SK-N-DZ (cell line): ENCODE measurements around the gene PVR.
"Not testable (repeated sequence)": the region's sequence is repeated elsewhere in the genome, so short reads cannot be mapped to it uniquely, and the experiment has no call there.

Experiments used
- DNase-seq: peaks from one replicate; pipeline ENCODE4 v3.0.0-alpha.2; 2015; ENCODE audit warnings: low spot score

PVR gene

DNA sequence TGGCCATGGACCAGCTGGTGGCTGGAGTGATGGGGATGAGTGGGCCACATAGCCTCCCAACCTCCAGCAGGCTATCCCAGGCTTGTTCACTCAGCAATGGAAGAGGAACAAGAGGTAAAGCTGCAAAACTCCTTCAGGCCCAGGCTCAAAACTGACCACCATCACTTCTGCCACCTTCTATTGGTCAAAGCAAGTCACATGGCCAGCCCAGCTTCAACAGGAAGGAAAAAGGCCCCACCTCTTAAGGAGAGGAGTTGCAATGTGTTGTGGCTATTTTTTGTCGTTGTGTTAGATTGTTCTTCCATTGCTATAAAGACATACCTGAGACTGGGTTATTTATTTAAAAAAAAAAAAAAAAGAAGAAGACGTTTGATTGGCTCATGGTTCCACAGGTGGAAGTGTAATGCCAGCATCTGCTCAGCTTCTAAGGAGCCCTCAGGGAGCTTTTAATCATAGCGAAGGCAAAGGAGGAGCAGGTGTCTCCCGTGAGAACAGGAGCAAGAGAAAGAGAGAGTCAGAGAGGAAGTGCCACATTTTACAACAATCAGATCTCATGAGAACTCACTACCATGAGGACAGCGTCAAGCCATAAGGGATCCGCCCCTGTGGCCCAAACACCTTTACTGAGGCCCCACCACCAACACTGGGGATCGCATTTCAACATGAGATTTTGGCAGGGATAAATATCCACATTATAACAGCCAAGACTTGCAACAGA lies 24.9 kb upstream of the PVR start:
- no peak for DNase-seq

DNA sequence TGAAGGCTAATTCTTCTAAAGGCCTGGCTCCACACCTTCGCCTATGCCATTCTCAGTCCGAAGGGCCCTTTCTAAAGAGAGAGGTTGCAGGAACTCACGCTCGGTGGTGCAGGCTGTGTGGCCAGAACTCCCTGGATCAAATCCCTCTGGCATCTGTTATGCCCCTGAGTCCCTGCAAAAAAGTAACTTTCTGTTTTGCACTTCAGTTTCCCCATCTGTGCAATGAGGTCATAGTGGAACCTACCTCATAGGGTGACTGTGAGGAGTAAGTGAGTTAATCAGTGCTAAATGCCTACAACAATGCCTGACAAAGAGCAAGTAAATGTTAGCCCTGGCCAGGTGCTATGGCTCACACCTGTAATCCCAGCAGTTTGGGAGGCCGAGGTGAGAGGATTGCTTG lies 23.0 kb upstream of the PVR start:
- no peak for DNase-seq

DNA sequence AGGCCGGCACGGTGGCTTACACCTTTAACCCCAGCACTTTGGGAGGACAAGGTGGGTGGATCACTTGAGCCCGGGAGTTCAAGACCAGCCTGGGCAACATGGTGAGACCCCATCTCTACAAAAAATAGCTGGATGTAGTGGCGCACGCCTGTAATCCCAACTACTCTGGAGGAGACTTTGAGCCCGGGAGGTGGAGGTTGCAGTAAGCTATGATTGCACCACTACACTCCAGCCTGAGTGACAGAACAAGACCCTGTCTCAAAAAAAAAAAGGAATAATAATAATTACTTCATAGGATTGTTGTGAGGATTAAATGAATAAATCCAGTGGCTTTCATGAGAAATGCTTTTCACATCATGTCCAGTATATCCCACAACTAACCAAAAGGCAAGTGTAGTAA lies 22.3 kb upstream of the PVR start:
- no peak for DNase-seq

DNA sequence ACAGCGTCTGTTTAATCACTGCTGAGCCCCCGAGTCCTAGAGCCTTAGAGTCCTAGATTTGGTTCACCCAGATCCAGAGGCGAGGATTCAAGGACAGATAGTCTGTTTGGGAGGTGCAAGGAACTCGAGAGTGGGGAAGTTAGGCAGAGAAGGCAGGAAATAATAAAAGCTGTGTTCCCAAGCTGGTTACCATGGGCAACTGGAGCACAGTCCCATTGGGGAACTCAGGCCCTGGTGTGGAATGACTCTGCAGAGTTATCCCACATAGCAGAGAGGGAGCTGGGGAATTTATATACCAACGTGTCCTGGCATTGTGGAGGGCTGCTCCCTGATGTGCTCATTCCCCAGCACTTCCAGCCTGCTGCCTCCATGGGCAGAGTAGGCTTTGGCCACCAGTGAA lies 20.6 kb upstream of the PVR start:
- no peak for DNase-seq

DNA sequence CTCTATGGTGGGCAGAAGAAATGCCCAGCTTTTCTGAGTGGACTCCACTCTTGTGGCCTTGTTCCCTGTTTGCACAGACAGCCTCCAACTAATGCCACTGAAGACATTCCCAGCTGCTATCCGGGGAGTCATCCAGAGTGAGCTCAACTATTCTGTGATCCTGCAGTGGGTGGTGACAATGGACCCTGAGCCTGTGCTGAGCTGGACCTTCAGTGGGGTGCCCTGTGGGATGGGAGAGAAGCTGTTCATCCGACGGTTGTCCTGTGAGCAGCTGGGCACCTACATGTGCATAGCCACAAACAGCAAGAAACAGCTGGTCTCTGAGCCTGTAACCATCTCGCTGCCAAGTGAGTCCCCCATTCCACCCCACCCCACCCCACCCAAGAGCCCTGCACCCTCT lies 20.1 kb upstream of the PVR start:
- no peak for DNase-seq

DNA sequence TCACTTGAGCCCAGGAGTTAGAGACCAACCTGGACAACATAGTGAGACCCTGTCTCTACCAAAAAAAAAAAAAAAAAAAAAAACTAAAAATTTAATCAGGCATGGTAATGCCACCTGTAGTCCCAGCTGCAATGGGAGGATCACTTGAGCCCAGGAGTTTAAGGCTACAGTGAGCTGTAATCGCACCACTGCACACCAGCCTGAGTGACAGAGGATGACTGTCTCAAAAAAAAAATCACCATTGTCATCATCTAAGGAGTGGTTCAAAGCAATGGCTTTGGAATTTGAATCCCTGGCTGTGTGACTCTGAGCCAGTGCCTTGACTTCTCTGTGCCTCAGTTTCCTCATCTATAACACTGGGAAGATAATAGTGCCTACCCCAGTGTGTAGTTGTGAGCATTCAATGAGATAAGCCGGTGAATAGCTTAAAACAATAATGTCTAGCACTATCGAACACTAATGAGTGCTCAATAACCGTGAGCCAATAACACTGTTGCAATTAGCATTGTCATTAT lies 18.8 kb upstream of the PVR start:
- DNase-seq: no peak

DNA sequence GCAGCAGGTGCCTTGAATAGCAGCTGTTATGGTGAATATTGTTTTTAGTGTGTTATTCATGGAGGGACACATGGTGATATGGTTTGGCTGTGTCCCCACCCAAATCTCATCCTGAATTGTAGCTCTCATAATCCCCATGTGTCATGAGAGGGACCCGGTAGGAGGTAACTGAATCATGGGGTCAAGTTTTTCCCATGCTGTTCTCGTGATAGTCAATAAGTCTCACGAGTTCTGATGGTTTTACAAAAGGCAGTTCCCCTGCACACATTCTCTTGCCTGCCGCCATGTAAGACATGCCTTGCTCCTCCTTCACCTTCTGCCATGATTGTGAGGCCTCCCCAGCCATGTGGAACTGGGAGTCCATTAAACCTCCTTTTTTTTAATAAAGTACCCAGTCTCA lies 18.1 kb upstream of the PVR start:
- not testable (repeated sequence) for DNase-seq

DNA sequence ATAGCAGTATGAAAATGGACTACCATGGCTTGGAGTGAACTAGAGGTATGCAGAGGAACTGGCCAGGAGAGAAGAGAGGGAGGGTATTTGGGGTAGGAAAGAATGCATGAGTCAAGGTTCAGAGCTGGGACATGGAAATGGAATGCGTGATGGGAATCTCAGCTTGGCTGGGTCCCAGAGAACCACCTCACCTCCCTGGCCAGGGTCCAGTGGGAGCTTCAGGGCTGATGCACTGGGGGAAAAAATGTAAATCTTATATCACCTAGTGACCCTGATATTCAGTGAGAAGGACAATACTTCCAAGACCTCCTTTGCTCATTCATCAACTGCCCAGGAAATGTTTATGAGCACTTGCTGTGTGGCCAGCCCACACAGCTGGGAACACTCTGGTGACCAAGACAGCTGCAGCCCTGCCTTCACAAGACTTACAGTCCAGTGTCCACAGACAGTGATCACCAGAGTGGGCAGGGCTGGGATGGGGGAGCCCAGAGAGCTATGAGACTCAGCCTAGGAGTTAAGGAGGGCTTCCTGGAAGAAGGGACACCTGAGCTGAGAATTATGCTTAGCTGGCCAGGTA lies 17.6 kb upstream of the PVR start:
- DNase-seq: no peak

DNA sequence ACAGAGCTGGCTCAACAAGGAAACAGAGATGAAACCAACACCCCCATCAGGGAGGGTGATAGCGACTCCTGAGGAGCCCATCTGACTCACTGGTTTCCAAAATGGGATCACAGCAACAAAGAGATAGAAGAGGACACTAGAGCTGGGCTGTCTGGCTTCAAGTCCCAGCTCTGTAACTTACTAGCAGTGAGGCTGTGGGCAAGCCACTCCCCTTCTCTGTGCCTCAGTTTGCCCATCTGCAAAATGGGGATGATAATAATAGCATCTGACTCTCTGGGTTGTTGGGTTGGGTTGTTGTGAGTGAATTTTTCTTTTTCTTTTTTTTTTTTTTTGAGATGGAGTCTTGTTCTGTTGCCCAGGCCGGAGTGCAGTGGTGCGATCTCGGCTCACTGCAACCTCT lies 16.1 kb upstream of the PVR start:
- no peak for DNase-seq

DNA sequence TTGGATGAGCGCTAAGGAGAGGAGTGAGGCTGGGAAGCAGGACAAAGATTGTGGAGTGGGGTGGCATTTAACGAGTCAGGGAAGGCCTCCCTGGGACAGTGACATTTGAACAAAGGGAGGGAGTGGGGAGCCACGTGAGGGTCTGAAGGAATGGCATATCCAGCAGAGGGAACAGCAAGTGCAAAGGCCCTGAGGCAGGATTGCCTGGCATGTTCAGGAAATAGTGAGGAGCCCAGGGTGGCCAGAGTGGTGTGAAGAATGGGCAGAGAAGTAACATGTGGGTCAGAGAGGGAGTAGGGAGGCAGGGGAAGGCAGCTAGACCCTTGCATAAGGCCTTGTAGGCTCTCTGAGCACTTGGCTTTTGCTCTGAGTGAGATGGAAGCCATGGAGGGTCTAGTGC lies 14.9 kb upstream of the PVR start:
- DNase-seq: no peak

DNA sequence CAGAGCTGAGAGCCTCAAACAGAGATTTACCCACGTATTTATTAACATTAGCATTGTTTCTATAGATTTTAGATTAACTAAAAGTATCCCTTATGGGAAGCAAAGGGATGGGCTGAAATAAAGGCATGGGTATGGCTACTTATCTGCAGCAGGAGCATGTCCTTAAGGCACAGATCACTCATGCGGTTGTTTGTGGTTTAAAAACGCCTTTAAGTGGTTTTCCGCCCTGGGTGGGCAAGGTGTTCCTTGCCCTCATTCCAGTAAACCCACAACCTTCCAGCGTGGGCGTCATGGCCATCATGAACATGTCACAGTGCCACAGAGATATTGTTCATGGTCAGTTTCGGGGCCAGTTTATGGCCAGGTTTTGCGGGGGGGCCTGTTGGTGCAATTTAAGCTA lies 12.1 kb upstream of the PVR start:
- not testable (repeated sequence) for DNase-seq

DNA sequence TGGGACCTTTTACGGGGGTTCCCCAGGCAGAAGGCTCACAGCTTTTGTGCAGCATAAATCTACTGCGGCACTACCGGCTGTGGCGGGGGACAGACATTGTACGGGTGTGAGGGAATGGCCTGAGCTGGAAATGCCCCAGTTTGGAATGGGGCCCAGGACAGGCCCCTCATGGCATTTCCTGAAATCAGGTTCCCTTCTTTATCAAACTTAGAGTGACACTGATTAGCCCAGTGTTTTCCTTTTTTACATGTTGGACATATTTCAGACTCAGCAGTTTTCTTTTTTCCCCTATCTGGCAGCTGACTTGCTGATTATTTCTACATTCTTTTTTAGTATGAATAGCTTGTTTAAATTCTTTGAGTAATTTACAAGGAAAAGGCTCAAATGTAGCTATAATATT lies 9.7 kb upstream of the PVR start:
- DNase-seq: not testable (repeated sequence)

DNA sequence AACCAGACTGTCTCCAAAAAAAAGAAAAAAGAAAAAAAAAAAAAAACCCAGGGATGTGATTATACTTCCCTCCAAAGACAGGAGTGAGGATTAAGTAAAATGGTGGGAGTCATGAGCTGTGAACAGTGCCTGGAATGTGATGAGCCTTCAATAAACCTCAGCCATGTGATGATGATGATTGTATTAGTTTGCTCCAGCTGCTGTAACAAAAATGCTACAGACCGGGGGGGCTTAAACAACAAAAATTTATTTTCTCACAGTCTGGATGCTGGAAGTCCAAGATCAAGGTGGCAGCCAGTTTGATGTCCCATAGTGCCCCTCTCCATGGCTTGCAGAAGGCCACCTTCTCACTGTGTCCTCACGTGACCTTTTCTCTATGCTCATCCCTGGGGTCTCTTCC lies 8.9 kb upstream of the PVR start:
- no peak for DNase-seq

DNA sequence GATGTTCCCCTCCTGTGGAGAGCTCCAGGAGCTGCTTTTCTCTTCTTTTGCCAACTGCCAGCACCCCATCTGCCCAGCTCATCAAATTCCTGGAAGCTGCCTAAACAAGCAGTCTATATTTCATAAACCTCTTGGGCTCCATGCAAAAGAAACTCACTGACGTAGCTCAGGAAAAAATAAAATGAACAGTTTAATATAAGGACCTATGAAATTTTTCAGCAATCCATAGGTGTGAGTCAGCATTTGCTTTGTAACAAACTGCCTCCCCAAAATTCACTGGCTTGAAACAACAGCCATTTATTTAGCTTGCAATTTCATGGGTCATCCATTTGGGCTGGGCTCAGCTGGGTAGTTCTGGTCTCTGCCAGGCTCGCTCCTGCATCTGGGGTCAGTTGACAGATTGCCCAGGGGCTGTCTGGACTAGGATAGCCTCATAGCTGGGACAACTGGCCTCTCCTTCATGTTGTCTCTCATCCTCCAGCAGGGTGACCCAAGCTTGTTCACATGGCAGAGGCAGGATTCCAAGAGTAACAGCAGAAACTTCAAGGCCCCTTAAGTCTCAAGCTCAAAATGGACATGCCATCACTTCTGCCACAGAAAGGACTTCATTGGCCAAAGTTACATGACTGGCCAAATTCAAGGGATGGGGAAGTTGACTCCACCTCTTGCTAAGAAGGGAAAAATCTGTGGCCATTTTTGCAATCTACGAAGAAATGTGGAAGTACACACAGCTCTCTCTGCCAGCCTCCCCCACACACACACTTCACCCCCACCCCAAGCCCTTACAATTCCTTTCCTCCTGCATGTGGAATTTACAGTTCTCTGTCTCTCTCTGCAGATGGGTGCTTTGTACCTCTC lies 7.9 kb upstream of the PVR start:
- DNase-seq: no peak

DNA sequence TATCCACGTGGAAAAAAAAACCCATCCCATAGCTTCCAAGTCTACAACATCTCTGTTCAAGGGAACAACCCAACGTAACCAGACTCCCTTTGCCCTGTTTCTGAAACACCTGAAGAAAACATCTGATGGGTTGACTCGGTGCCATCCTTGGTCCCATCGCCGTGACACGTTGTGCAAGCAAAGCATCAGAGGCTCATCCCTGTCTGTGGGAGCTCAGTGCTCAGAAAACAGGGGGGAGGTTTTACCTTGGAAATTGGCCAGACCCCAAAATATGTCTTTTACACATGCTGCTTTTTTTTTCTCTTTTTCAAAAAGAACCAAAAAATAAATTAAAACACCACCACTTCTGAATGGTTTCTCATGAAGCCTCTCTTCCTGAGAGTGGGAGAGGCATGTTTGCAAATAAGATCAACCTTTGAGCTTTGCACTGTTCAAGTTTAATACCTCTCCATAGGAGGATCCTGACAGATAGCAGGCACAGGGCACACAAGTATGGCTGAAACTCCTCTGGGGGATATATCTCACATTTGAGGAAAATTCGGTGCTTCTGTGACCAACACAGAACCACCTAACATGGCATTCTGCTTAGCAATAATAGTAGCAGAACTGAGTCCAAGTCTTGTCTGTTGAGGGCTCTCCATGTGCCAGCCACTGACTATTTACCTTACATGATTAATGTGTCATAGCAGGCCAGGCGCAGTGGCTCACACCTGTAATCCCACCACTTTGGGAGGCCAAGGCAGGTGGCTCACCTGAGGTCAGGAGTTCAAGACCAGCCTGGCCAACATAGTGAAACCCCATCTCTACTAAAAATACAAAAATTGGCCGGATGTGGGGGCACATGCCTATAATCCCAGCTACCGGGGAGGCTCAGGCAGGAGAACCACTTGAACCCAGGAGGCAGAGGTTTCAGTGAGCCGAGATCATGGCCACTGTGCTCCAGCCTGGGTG lies 7.0 kb upstream of the PVR start:
- no peak for DNase-seq

DNA sequence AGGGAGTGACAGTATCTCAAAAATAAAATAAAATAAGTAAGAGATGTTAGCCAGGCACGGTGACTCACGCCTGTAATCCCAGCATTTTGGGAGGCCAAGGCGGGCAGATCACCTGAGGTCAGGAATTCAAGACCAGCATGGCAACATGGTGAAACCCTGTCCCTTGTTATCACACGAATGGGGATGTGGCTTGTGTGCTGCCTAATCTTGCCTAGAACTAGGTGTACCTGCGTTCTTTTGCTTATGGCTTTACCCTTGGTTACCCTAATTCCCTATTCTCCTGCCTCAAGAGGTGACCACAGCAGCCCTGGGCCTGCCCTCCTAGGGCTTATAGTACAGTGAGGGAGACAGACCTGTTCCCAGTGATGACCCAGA lies 6.3 kb upstream of the PVR start:
- no peak for DNase-seq

DNA sequence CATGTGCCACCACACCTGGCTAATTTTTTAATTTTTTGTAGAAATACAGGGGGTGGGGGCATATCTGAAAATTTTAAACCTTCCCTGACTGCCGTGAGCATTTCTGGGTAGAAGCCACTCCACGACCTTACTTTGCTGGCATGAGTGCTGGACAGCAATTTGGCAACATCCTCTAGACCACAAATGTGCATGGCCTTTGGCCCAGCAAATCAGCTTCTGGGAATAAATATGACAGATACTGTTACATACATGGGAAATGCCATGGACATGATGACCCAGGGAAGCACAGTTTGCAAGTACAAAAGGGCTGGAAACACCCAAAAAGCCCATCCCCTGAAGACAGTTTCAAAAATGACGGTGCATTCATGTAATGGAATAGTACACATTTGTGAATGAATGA lies 3.2 kb upstream of the PVR start:
- no peak for DNase-seq

DNA sequence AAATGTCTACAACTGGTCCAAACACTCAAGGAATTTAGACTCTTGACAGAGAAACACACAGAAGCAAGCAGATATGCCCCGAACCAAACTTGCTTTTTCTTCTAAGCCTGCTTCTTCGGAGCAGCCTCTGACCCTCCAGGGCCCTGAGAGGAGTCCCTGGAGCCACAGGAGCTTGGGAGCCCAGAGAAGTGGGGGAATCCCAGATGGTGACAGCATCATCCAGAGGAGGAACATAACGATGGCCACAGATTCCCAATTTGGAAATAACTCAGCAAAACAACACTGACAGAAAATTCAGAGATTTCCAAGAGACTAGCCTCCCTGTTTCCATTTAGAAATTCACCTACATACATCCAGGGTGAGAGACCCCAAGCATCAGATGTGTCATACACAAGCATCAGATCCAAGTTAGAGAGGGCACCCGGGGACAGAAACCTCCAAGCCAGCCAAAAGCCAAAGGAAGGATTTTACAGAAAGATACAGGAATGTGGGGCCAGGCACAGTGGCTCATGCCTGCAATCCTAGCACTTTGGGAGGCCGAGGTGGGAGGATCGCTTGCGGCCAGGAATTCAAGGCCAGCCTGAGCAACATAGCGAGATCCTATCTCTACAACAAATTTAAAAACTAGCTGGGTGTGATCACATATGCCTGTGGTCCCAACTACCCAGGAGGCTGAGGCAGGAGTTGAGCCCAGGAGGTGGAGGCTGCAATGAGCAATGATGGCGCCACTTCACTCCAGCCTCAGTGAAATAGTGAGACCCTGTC lies 2.0 kb upstream of the PVR start:
- DNase-seq: no peak

DNA sequence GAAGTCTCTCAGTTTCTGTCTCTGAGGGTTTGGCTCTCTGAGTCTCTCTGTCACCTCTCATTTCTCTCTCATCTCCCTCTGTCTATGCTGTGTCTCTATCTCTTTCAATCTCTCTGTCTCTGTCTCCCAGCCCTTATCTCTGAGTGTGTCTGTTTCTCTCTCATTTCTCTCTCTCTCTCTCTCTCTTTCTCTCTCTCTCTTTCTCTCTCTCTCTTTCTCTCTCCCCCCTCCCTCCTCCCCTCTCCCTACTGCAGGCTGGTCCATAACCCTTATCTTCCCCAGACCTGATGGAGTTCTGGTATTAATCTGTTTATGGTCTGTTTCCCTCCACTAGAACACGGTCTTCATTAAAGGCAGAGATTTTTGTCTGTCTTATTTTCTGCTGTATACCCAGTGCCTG lies 1.3 kb upstream of the PVR start:
- DNase-seq: no peak

DNA sequence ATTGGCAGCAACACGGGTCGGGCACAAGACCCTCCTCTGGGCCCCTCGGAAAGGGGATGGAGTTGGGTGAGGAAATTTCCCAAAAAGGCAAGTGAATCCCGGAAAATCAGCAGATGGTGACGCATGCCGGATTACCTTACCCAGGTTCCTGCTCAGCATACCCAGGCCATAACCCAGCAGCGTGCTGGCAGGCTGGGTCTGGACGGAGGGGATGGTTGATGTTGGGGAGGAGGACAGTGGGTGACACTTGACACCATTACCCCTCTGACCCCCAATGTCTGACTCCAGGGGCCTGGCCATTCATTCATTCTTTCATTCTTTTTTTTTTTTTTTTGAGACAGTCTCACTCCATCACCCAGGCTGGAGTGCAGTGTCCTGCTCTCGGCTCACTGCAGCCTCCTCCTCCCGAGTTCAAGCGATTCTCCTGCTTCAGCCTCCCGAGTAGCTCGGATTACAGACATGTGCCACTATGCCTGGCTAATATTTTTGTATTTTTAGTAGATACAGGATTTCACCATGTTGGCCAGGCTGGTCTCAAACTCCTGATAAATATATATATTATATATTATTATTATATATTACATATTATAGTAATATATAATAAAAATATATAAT lies 799 bp downstream of the PVR start:
- peak; percentile 43 for DNase-seq
